Type B pancreatic cell (in vitro differentiated cells): ENCODE results near the gene ROR1. TPM values are rescaled to one million over a fixed set of nuclear protein-coding genes. Genes with fewer than 3 reads are reported as not detected.

ENCODE experiments used
- DNase-seq: peaks from one replicate; pipeline ENCODE4 v3.0.0; 2021; ENCODE audit warnings: mixed read lengths; ENCODE audit not compliant: unreplicated experiment; ENCODE audit errors: extremely low spot score
- H3K27ac Mint-ChIP-seq: 2 replicates; pipeline ENCODE4 v1.8.0; 2021; ENCODE audit warnings: mild to moderate bottlenecking, mixed read lengths
- H3K27me3 Mint-ChIP-seq: 2 replicates; pipeline ENCODE4 v1.8.0; 2021; ENCODE audit warnings: mixed read lengths
- H3K36me3 Mint-ChIP-seq: 2 replicates; pipeline ENCODE4 v1.8.0; 2021; ENCODE audit warnings: mixed read lengths
- H3K4me1 Mint-ChIP-seq: one replicate; pipeline ENCODE4 v1.8.0; 2021; ENCODE audit warnings: mixed read lengths; ENCODE audit not compliant: unreplicated experiment
- H3K4me3 Mint-ChIP-seq: 2 replicates; pipeline ENCODE4 v1.8.0; 2021; ENCODE audit warnings: mild to moderate bottlenecking, mixed read lengths
- H3K9me3 Mint-ChIP-seq: 2 replicates; pipeline ENCODE4 v1.8.0; 2021; ENCODE audit warnings: mixed read lengths
- CTCF ChIP-seq: fragments of 200-600 bp; sonication (generic); conservative IDR thresholded peaks from 2 replicates; pipeline ENCODE4 v1.5.0; 2021; ENCODE audit warnings: antibody characterized with exemption, mild to moderate bottlenecking
- total RNA-seq: library from RNA; stranded (reverse); gene quantifications from 2 replicates; pipeline ENCODE4 v1.2.1, GENCODE V29; 2021; ENCODE audit warnings: low replicate concordance

ROR1 gene
- total RNA-seq, 1 donor from 2014 or later: 32.0 TPM

DNA sequence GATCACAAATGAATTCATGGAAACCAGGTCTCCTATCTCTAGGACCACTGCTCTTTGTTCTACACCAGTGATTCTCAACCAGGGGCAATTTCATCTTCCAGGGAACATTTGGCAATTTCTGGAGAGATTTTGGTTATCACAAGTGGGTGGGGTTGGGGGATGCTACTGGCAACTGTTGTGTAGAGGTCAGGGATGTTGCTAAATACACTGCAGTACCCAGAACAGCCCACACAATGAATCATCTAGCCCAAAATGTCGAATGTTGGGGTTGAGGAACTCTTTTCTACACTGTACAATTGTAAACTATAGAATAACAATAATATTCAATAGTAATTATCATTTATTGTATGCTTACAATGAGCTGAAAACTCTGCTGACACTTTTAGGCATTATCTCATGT, 373.9 kb downstream of the ROR1 start:
- no peak for TF ChIP-seq CTCF
- H3K27ac Mint-ChIP-seq: no peak overlapping the region
- peaks cover 5% of the 10 kb centered on the region for H3K27me3 Mint-ChIP-seq
- H3K4me1 Mint-ChIP-seq: no peaks in the 10 kb centered on the region
- no peak for DNase-seq
- H3K4me3 Mint-ChIP-seq: no peak overlapping the region
- no peaks in the 10 kb centered on the region for H3K9me3 Mint-ChIP-seq
- H3K36me3 Mint-ChIP-seq: peaks cover 30% of the 10 kb centered on the region

- peaks cover 21% of the 10 kb centered on the region for H3K36me3 Mint-ChIP-seq
- DNase-seq: no peak
- no peak overlapping the region for H3K4me3 Mint-ChIP-seq
- no peaks in the 10 kb centered on the region for H3K27me3 Mint-ChIP-seq
- no peak overlapping the region for H3K27ac Mint-ChIP-seq
- H3K9me3 Mint-ChIP-seq: no peaks in the 10 kb centered on the region
- TF ChIP-seq CTCF: no peak
- H3K4me1 Mint-ChIP-seq: peaks cover 4% of the 10 kb centered on the region
Measured at GRCh38 chr1:64150266-64150665, 376.4 kb downstream of the ROR1 start.

- H3K27me3 Mint-ChIP-seq: no peaks in the 10 kb centered on the region
- no peaks in the 10 kb centered on the region for H3K9me3 Mint-ChIP-seq
- H3K36me3 Mint-ChIP-seq: peaks cover 21% of the 10 kb centered on the region
- TF ChIP-seq CTCF: no peak
- H3K4me1 Mint-ChIP-seq: peaks cover 6% of the 10 kb centered on the region
- H3K27ac Mint-ChIP-seq: no peak overlapping the region
- DNase-seq: no peak
- H3K4me3 Mint-ChIP-seq: no peak overlapping the region
Measured at GRCh38 chr1:64150729-64151230, 377.0 kb downstream of the ROR1 start.

- no peak overlapping the region for H3K27ac Mint-ChIP-seq
- no peak for DNase-seq
- peaks cover 14% of the 10 kb centered on the region for H3K36me3 Mint-ChIP-seq
- no peaks in the 10 kb centered on the region for H3K9me3 Mint-ChIP-seq
- no peak for TF ChIP-seq CTCF
- H3K4me1 Mint-ChIP-seq: peaks cover 10% of the 10 kb centered on the region
- no peaks in the 10 kb centered on the region for H3K27me3 Mint-ChIP-seq
- H3K4me3 Mint-ChIP-seq: no peak overlapping the region
Measured at GRCh38 chr1:64155278-64155677, 381.5 kb downstream of the ROR1 start.

GRCh38 chr1:64161357-64161941, 387.6 kb downstream of the ROR1 start:
- H3K9me3 Mint-ChIP-seq: no peaks in the 10 kb centered on the region
- H3K27ac Mint-ChIP-seq: no peak overlapping the region
- peaks cover 14% of the 10 kb centered on the region for H3K27me3 Mint-ChIP-seq
- peaks cover 27% of the 10 kb centered on the region for H3K36me3 Mint-ChIP-seq
- DNase-seq: no peak
- H3K4me3 Mint-ChIP-seq: no peak overlapping the region
- peaks cover 36% of the 10 kb centered on the region for H3K4me1 Mint-ChIP-seq
- TF ChIP-seq CTCF: no peak
